T follicular helper cell (primary cell): ENCODE data around the gene KCNMA1.

Experiments used
- DNase-seq: peaks from one replicate; pipeline ENCODE4 v3.0.0-alpha.2; 2020; ENCODE audit warnings: low read depth

Gene KCNMA1

DNA sequence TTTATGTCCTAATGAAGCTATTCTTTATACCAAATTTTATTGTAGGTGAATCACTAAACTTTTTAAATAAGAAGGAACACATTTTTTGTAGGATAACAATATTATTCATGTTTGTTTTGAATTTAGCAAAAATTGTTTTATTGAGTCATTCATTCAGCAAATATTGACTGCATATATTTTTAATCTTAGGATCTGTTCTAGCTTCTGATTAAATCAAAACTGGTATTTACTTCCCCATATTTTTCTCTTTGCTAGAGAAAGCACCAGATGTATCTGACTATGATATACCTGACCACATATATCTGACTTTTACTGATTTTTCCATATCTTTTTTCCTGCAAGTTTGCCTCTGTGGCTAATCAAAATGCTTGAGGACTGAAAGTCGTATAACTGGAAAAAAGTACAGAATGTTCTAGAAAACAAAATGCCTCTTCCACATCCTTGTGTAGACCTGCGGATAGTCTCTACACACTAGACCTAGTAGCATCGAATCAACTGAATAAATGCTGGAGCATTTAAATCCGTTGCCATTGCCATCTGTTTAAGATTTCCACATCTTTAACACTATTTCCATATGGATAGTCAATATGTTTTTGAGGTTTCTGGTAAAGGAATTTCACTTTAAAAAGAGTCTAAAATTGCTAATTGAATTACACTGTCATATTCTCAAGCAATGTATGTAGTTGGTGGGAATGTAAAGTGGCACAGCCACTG, 594.7 kb downstream of the KCNMA1 start:
- no peak for DNase-seq

DNA sequence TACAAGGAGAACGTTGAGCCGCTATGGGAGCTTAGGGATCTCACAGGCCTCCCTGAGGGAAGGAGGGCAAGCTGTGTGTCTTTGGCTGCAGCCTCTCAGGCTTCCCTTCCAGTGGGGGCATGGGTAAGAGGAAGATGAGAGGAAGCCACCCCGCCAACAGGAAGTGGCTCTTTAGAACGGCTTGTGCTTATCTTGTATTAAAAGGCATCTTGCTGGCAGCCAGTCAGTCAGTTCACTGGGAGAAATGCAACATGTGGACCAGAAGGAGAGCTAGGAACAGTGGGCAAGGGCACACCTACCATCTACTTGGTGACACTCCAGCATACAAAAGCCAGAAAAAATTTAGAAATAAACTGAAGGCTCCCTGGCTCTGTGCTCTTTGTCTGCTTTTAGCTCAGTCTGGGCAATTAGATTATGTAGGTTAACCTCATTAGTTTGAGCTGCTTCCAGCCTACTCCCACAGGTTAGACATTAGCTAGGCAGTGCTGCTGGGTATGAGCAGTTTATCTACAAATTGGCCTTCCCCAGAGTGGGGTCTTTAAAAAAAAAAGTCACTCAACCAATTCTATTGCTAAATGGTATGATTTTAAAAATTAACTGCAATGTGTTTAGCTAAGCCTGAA, 595.9 kb downstream of the KCNMA1 start:
- DNase-seq = no peak

DNA sequence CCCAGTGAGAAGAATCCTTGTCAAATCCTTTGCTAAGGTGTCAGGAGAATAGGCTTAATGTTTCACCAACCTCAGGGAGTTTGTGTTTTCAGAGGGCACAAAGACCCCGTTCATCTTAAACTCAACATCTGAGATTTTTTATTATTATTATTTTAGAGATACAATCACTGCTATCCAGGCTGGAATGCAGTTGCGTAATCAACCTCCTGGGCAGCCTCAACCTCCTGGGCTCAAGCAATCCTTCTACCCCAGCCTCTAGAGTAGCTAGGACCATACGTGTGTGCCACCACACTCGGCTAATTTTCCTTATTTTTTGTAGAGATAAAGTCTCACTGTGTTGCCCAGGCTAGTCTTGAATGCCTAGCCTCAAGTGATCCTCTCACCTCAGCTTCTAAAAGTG, 599.2 kb downstream of the KCNMA1 start:
- no peak for DNase-seq

DNA sequence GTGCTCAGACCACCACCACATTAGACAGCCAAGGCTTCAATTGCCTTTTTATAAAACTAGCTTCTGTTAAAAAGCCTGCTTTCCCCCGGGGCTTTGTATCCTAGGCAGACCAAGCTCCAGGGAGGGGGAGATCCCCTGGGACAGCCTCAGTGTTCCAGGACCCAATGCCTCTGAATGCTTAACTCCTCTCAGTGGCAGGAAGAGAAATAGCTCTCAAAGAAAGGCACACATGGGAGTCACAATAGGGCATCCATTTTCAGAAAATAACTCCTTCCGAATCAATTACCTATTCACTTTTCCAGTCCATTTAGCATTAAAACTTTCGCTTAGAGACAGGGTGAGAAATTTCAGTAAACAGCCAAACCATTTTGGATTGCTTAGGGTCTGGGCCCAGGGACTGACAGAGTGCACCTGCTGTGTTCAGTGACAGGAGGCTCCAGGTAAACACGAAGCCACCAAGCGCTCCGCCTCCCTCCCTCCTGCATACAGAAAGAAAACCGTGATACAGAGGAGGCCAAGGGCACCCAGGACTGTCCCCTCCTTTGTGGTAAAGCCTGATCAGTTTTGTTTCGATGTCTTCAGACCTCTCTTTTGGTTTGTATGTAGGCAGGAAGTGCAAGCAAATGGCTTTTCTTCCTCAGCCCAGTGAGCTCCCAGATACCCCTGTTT, 599.7 kb downstream of the KCNMA1 start:
- DNase-seq = no peak

DNA sequence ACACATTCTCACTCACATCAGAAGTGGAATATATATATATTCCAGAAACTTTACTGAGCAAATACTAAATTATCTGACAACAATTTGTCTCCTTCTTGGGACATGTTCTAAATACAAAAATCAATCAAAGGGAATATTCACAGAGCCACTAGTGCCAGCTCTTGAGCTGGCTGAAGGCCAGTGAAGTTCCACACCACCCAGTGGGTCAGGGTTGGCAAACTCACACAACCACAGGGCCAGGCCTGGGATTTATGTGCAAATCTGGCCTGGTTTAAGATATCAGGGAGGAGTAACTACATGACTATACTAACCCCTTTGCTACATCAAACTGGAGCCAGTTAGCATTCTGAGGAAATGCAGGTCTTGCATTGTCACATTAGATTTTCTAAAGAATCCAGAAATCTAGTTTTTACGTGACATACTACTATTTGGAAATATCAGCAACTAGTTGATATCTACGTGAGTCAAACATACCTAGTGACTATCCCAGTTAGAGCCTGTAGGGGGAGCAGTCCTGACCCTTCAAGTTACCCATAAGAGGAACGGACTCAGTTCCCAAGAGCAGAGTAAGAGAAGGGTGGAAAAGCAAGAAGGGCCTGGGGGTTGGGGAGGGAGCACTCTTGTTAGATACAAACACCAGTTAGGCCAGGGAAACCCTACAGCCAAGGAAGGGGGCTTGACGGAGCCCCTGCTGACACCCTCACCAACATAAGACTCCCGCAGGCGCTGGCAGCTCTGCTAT, 600.4 kb downstream of the KCNMA1 start:
- no peak for DNase-seq

DNA sequence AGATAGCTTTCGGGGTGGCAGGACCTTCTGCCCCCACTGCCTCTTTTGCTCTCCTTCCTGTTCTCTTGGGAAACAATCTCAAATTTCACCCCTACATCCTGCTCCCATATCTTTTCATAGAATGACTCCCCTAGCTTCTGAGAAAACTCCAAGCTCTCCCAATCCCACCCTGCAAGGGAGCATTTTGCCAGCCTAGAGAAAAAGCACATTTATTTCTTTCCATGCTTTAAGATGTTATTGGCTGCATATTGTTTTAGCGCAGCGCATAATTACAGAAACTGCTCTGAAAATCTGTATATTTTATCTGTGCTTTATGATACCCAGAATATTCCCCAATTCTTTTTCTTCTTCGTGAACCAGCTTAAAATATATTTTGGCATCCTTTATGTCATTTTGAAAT, 601.3 kb downstream of the KCNMA1 start:
- DNase-seq = no peak

DNA sequence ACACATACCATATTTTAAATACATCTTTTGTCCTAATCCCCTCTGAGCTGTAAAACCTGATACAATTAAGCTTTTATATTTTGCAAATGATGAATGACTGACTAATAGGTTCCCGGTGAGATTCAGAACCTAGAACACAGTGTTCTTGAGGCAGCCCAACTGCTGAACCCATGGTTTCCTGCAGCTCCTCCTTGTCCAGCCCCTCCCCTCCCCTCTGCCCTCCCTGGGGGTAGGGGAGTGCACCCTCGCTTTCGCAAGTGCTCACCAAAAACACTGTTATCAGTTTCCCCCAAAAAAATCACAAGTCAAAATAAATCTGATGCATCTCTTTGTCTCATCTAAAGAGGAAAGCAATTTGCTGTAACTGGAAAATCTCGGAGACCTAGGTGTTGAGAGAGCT, 602.8 kb downstream of the KCNMA1 start:
- no peak for DNase-seq

DNA sequence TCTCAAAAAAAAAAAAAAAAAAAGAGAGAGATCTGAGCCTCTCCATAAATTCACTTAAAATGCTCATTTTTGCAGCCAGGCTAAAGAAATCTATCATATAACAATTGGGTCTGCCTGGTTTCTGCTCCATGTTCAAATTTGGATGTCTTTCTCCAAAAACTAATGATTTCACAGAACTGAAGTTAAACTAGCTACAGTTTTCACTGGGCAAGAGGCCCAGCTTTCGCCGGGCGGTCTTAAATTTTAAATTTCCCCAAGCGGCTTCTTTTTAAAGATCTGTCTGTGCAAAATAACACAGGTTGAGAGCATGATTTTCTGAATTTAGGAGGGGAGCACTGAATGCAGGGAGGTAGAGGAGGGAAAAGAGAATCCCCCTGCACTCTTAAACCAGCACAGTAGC, 603.4 kb downstream of the KCNMA1 start:
- no peak for DNase-seq

DNA sequence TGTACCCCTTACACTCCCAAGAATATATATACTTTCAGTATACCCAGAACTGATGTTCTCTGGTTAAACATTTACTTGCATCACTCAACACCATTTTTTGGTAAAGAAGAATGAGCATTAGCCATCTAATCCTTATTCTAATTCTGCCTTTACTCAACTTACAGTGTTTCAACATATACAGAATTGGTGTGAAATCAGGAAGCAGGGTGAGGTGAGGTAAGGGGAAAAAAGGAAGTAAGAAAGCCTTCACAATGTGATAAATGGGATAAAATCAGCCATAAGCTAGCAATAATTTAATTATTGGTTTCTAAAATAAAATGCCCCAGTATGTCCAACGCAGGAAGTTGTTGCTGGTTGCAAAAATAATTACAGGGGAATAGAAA, 605.4 kb downstream of the KCNMA1 start:
- DNase-seq = no peak

DNA sequence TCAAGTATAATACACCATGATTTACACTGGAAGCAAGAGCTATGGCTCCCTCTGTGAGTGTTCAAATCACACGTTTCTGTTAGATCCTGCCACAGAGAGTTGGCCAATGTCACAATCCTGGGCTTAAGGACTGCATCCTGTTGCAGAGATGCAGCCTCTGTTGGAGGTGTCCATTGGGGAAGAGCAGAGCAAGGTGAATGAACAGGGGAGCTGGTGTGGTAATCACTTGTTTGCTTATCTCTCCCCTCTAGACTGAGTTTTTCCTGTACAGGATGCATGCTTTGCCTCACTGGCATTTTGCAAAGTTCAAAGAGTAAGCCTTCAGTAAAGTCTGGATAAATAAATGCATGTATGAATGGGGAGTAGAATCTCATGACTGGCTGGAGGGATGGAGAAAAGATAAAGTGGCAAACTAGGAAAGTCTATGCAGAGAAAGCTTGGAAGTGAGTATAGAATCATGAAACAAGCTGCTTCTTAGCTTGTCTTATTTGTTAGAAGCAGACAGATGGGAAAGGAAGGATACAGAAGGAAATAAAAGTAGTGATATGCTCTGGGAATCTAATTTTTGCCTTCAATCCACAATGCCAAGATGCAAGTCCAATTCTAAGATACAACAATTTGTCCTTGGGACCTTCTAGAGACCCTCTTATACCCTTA, 605.9 kb downstream of the KCNMA1 start:
- DNase-seq = no peak

DNA sequence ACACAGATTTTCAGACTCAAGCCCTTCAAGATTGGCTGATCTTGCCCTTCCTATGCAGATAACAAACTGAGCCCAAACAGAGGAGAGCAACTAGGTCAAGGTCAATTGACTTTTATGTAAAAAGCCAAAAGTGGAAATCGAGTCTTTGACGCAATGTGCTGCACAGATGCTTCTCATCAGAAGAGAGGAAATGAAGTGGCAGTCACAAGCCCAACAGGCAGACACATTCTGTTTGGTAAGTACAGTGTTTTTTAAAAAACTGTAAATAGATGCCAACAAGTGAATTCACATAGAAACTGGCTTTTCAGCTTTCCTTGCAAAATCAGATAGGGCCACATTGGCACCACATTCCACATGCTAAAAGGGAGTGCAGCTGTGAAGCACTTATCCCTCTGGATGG, 606.6 kb downstream of the KCNMA1 start:
- DNase-seq = no peak

DNA sequence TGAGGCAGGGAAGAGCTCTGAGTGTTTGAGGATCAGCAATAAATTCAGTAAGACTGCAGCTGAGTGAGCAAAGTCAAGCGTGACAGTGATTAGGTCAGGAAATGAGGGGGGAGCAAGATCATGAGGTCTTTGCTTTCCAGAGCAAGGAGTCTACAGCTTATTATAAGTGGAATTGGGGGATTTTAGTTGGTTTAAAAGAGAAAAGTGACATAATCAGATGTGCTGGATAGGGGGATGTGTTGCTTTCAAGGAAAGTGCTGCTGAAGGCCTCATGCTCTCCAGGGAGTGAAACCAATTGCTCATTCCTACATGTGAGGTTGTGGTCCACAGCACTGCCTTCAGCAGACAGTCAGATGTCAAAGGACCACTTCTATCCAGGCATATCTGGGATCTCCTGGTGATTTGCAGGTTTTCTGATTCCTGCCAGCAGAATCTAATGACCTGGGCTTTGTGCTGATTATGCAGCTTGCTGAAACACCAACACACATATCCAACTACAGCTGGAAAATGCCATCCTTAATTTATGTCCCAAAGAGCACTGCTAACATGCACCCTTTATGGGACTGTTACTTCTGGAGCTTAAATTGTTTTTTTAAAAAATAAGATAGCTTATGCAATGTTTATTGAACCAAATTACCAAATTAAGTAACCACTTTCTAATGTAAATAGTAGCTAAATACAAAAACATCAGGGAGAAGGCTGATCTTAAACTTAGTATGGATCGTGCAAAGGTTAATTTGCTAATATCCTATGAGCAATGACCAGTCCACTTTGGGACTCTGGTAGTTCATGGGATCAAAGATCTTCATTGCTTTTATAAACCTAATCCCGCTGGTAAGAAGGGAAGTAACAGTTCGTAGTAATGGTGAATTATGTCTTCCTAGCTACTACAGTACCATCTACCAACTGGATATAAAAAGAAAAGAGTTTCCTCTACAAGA, 607.6 kb downstream of the KCNMA1 start:
- DNase-seq = no peak

DNA sequence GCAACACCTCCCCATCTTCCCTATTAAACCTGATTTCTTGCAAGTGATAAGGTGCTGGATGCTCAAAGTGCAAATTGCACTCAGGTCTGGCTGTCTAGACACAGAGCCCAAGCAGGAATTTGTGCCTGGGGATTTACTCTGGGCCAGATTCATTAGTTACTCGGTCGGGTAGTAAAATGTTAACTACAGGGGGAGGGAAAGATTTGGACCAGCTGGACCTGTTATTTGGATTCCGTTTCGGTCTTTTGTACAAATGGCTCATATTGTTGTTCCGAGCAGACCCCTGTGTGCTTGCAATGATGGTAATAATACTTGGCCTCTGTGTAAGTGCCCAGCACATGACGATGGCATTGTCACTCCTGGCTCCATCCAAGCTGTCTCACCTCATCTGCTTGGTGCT, 609.6 kb downstream of the KCNMA1 start:
- DNase-seq = no peak

DNA sequence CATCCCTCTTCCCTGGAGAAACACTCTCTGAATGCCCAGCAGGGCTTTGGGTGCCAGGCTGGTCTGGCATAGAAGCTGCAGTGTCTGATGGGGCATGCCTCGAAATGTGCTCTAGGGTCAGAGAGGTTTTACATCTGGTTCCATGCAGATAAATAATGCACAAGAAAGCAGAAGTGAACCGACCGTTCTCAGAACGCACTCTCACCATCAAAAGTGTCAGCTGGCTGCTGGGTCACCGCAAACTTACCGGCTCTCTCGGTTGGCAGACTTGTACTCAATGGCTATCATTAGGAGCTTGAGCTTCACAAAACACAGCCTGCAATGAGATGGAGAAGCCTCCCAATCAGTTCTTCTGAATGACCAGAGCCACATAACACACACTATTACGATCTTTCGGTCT, 610.0 kb downstream of the KCNMA1 start:
- no peak for DNase-seq

DNA sequence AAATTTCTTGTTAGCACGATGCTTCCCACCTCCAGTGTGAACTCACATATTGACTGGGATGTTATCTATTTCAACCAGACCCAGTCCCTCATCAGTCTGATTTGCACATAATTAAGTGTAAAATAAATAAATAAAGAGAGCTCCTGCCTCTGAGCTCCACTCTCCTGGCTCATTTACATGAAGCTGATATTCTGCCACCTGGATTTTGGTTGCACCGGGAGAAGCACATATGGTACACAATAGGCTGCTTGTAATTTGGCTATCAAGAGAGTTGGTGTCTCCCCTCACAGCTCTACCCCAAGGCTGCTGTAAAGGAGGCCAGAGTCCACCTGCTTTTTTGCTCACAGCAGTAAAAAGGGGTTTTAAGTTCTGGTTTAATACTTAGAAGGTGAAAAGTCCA, 610.5 kb downstream of the KCNMA1 start:
- no peak for DNase-seq

DNA sequence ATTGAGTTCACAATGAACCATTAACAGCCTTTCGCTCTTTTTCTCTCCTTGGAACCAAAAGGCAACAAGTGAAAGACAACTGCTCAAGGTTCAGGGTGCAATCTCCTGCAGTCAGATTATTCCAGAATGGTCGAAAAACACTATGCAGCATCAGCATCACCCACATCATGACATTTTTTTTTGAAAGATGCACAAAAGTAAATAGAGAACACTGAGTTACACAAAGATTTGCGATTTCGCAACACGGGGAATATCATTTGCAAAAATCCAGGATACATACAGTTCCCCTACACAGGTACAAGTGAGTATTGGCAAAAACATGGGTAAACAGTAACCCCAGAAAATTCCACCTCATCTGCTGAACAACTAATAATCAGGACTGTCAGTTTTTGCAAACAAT, 611.5 kb downstream of the KCNMA1 start:
- DNase-seq = no peak

DNA sequence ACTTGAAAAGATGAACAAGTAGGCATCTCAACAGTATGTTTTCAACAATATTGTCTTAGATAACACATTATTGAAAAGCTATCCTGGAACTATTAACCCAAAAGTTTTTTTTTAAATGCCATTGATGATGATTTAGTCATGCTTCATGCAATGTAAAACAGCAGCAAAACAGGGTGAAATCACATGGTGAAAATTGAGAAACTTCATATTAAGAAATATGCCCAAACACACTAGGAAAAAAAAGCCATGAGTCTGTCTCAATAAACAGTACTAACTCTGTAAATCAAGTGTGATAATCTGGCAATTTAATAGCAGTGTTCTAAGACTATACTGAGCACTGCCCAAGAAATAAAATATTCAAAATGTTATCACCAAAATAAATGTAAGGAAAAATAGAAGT, 613.1 kb downstream of the KCNMA1 start:
- no peak for DNase-seq

DNA sequence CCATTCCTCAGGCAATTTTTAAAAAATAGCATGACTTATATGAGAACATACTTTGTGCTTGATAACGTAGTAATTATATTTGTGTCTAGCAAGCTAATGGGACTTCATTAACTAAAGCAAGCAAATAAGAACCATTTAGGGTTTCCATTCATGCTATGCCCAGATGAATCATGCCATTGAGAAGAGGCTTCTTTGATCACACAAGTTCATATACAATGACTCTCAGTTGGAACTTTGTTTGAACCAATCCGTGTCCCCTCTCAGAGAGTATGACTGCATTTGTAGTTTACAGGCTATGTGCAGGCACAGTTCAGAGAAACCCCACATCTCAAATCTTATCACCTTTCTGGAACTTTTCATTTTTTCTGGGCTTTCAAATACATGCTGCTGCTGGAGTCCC, 614.2 kb downstream of the KCNMA1 start:
- DNase-seq = no peak

DNA sequence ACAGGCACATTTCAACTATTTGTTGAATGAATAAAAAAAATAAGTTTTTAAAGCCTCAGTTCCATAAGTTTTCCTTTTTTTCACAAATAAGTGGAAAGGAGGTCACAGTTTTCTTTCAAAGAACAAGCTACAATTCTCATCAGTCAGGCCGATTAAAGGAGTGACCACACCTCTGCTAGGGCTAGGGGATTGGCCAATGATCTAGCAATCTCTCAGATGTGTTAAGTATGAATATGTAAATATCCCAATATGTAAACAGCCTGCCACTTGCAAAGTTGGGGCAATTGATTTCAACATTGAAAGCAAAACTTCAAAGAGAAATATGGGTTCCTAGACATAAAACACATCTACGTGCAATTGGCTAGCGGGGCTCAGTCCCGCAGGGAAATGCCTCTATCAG, 614.9 kb downstream of the KCNMA1 start:
- DNase-seq = no peak

DNA sequence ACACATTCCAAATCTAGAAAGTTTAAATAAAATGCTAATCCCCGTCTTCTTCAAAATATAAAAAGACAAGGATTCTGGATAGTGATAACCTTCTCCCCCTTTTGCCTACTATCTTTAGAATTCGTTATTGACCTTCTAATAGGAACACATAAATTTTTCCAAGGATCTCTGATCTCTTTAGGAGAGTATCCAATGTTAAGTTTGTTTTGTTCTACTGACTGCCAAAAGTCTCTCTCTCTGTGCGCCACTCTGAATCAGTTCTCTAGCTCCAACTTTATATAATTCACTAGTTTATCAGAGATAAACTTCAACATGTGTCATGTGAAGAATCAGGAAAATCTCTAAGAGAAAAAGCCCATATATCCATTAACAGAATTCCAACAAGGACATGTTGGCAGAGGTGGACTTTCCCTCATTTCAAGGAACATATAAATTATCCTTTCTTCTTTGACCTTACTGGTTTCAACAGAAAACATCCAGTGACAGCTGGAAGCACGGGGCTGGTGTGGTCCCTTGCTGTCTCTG, 615.6 kb downstream of the KCNMA1 start:
- no peak for DNase-seq
